H9 (cell line): Measurements from ENCODE around the gene ARHGAP10. TPM values are rescaled to one million over a fixed set of nuclear protein-coding genes. Genes with fewer than 3 reads are reported as not detected.

Experiments used
- DNase-seq: peaks from one replicate; pipeline ENCODE4 v3.0.0-alpha.2; 2017
- H2AFZ ChIP-seq: one replicate; pipeline ENCODE4 v1.6.1; 2013; ENCODE audit warnings: mild to moderate bottlenecking, low read length, control low read depth, moderate library complexity
- H2AK5ac ChIP-seq: 2 replicates; pipeline ENCODE4 v1.6.1; 2013; ENCODE audit warnings: low read length, control low read depth, mixed read lengths; ENCODE audit not compliant: insufficient read length
- H2BK120ac ChIP-seq: one replicate; pipeline ENCODE4 v1.6.1; 2013; ENCODE audit warnings: low read depth, mild to moderate bottlenecking, low read length, control low read depth, inconsistent platforms; ENCODE audit not compliant: poor library complexity, severe bottlenecking
- H2BK12ac ChIP-seq: 2 replicates; pipeline ENCODE4 v1.6.1; 2013; ENCODE audit warnings: low read length, control low read depth, mixed read lengths, low read depth; ENCODE audit not compliant: insufficient read length
- H2BK15ac ChIP-seq: 2 replicates; pipeline ENCODE4 v1.6.1; 2013; ENCODE audit warnings: low read depth, low read length, control low read depth
- H2BK20ac ChIP-seq: one replicate; pipeline ENCODE4 v1.6.1; 2013; ENCODE audit warnings: low read depth, mild to moderate bottlenecking, low read length, control low read depth, inconsistent platforms; ENCODE audit not compliant: poor library complexity, severe bottlenecking
- H2BK5ac ChIP-seq: 2 replicates; pipeline ENCODE4 v1.6.1; 2013; ENCODE audit warnings: low read length, control low read depth, mixed read lengths; ENCODE audit not compliant: insufficient read length
- H3K14ac ChIP-seq: 2 replicates; pipeline ENCODE4 v1.6.1; 2013; ENCODE audit warnings: low read length, control low read depth; ENCODE audit not compliant: insufficient read depth
- H3K18ac ChIP-seq: 2 replicates; pipeline ENCODE4 v1.6.1; 2013; ENCODE audit warnings: low read depth, mild to moderate bottlenecking, mixed read lengths, low read length, control low read depth; ENCODE audit not compliant: insufficient read length
- H3K23ac ChIP-seq: 2 replicates; pipeline ENCODE4 v1.6.1; 2013; ENCODE audit warnings: low read length, control low read depth, mixed read lengths, low read depth; ENCODE audit not compliant: insufficient read length
- H3K23me2 ChIP-seq: 2 replicates; pipeline ENCODE4 v1.6.1; 2013; ENCODE audit warnings: low read depth, mild to moderate bottlenecking, mixed read lengths, low read length, control low read depth; ENCODE audit not compliant: insufficient read length, poor library complexity, severe bottlenecking
- H3K27ac ChIP-seq: 2 replicates; pipeline ENCODE4 v1.5.1; 2013; ENCODE audit warnings: low read length, control low read depth, mixed read lengths, low read depth; ENCODE audit not compliant: insufficient read length
- H3K27me3 ChIP-seq: 2 replicates; pipeline ENCODE4 v1.6.1; 2013; ENCODE audit warnings: low read length, control low read depth, inconsistent platforms; ENCODE audit not compliant: insufficient read depth
- H3K4ac ChIP-seq: 2 replicates; pipeline ENCODE4 v1.6.1; 2013; ENCODE audit warnings: low read depth, mild to moderate bottlenecking, control low read depth, inconsistent platforms, low read length, moderate library complexity
- H3K4me1 ChIP-seq: 2 replicates; pipeline ENCODE4 v1.6.1; 2013; ENCODE audit warnings: low read length, control low read depth, inconsistent platforms; ENCODE audit not compliant: insufficient read depth
- H3K4me2 ChIP-seq: 2 replicates; pipeline ENCODE4 v1.6.1; 2013; ENCODE audit warnings: low read length, control low read depth, mixed read lengths; ENCODE audit not compliant: insufficient read length, insufficient read depth
- H3K56ac ChIP-seq: 2 replicates; pipeline ENCODE4 v1.6.1; 2013; ENCODE audit warnings: low read depth, mild to moderate bottlenecking, mixed read lengths, low read length, control low read depth; ENCODE audit not compliant: insufficient read length
- H3K79me1 ChIP-seq: 2 replicates; pipeline ENCODE4 v1.6.1; 2013; ENCODE audit warnings: low read depth, mild to moderate bottlenecking, moderate library complexity, low read length, control low read depth, inconsistent platforms; ENCODE audit not compliant: insufficient read depth, poor library complexity, severe bottlenecking
- H3K79me2 ChIP-seq: 2 replicates; pipeline ENCODE4 v1.6.1; 2013; ENCODE audit warnings: low read length, control low read depth, inconsistent platforms; ENCODE audit not compliant: insufficient read depth
- H3K9ac ChIP-seq: 2 replicates; pipeline ENCODE4 v1.6.1; 2013; ENCODE audit warnings: low read length, control low read depth, mixed read lengths; ENCODE audit not compliant: insufficient read length; ENCODE audit errors: extremely low read depth
- H3K9me3 ChIP-seq: one replicate; pipeline ENCODE4 v1.6.1; 2013; ENCODE audit warnings: low read depth, low read length, inconsistent platforms; ENCODE audit not compliant: control insufficient read depth
- H3T11ph ChIP-seq: one replicate; pipeline ENCODE4 v1.6.1; 2013; ENCODE audit warnings: mild to moderate bottlenecking, low read length, control low read depth, inconsistent platforms
- H4K20me1 ChIP-seq: one replicate; pipeline ENCODE4 v1.6.1; 2013; ENCODE audit not compliant: control insufficient read depth, insufficient read length, insufficient read depth
- H4K5ac ChIP-seq: 2 replicates; pipeline ENCODE4 v1.6.1; 2013; ENCODE audit warnings: low read depth, mild to moderate bottlenecking, mixed read lengths, low read length, control low read depth; ENCODE audit not compliant: insufficient read length
- H4K8ac ChIP-seq: replicated peaks from 2 replicates; pipeline ENCODE4 v1.6.1; 2013; ENCODE audit warnings: low read length, control low read depth, mixed read lengths, low read depth; ENCODE audit not compliant: insufficient read length
- H4K91ac ChIP-seq: 2 replicates; pipeline ENCODE4 v1.6.1; 2013; ENCODE audit warnings: low read depth, mild to moderate bottlenecking, moderate library complexity, mixed read lengths, low read length, control low read depth; ENCODE audit not compliant: insufficient read length
- H3K27ac Mint-ChIP-seq, 3 experiments: 2 replicates in 2 of 3; 3 replicates in 1 of 3; pipeline ENCODE4 v1.8.0; 2020 to 2021; ENCODE audit warnings: mixed read lengths in 3 of 3, mild to moderate bottlenecking in 1 of 3, moderate library complexity in 1 of 3
- H3K27me3 Mint-ChIP-seq: 2 replicates; pipeline ENCODE4 v1.8.0; 2021; ENCODE audit warnings: low read depth, mild to moderate bottlenecking, moderate library complexity, mixed read lengths
- H3K36me3 Mint-ChIP-seq, 3 experiments: 2 replicates in 2 of 3; 3 replicates in 1 of 3; pipeline ENCODE4 v1.8.0; 2020 to 2021; ENCODE audit warnings: low read depth in 3 of 3, mixed read lengths in 3 of 3; ENCODE audit not compliant: insufficient read depth in 1 of 3
- H3K4me1 Mint-ChIP-seq, 2 experiments: 2 replicates each; pipeline ENCODE4 v1.8.0; 2020; ENCODE audit warnings: mixed read lengths in 2 of 2
- H3K4me3 Mint-ChIP-seq, 2 experiments: 2 replicates in 1 of 2; 3 replicates in 1 of 2; pipeline ENCODE4 v1.8.0; 2020 to 2021; ENCODE audit warnings: mild to moderate bottlenecking in 2 of 2, mixed read lengths in 2 of 2, moderate library complexity in 1 of 2
- H3K9me3 Mint-ChIP-seq, 2 experiments: 2 replicates in 1 of 2; 3 replicates in 1 of 2; pipeline ENCODE4 v1.8.0; 2020; ENCODE audit warnings: mild to moderate bottlenecking in 2 of 2, mixed read lengths in 2 of 2, moderate library complexity in 1 of 2
- WGBS: extraction: QIAGEN DNeasy Blood & Tissue Kit; methylation state at CpG from one replicate; pipeline ENCODE4 v1.1.7; 2013; ENCODE audit warnings: missing lambda C conversion rate, low lambda C conversion rate, mixed read lengths; ENCODE audit not compliant: insufficient read length; ENCODE audit errors: extremely low coverage; 5-methylcytosine and 5-hydroxymethylcytosine counted together
- total RNA-seq: library from RNA; stranded (reverse); gene quantifications from 2 replicates; pipeline ENCODE4 v1.2.1, GENCODE V29; 2021
- TF ChIP-seq, protein P1 (sequence below): fragments of 200-600 bp; sonication (generic); conservative IDR thresholded peaks from 3 replicates; pipeline ENCODE4 v1.8.0; 2021; ENCODE audit warnings: antibody characterized with exemption, mild to moderate bottlenecking

ARHGAP10 gene
- total RNA-seq, 1 experiment from 2014 or later = 7.8 TPM

DNA sequence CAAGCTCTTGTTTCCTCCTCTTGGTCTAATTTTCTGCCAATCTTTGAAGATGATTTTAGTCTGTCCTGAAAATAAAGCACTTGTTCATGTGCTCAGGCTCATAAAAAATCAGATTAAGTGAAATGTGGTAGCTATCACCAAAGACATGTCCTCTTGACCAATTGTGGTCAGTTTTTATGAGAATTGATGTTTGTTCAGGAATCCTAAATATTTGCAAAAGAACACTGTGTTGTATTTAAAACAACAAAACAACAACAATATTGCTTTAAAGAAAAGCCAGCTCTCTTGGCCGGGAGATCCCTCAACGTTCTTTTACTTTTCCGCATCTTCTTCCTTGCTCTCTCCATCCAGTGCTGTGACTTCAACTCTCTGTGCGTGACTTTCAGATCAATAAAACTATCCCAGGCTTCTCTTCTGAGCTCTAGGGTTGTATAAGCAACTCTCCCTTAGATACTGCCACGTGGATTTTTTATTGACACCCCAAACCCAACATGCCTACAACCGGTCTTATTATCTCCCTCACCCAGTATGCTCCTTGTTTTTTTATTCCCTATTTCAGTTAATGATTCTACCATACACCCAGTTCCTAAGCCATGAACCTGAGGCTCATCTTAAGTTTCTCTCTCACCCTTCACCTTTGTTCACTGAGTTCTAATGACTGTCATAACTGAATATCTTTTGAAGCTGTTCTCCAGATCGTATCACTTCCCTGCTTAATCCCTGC lies 309.9 kb downstream of the ARHGAP10 start:
- no peak overlapping the region for H3K14ac ChIP-seq
- H3K27me3 ChIP-seq = no peaks in the 10 kb centered on the region; the same call in 1 of the 2 replicates
- Mint-ChIP-seq H3K27ac (no peak overlapping the region), H3K9me3 (no peaks in the 10 kb centered on the region), H3K27me3 (no peaks in the 10 kb centered on the region), H3K4me1 (no peaks in the 10 kb centered on the region), H3K4me3 (no peak overlapping the region), H3K36me3 (no peaks in the 10 kb centered on the region)
- H4K91ac ChIP-seq = no peak overlapping the region
- H3K56ac ChIP-seq = no peak overlapping the region
- H3K4me1 ChIP-seq = no peaks in the 10 kb centered on the region
- TF ChIP-seq, protein P1, sequence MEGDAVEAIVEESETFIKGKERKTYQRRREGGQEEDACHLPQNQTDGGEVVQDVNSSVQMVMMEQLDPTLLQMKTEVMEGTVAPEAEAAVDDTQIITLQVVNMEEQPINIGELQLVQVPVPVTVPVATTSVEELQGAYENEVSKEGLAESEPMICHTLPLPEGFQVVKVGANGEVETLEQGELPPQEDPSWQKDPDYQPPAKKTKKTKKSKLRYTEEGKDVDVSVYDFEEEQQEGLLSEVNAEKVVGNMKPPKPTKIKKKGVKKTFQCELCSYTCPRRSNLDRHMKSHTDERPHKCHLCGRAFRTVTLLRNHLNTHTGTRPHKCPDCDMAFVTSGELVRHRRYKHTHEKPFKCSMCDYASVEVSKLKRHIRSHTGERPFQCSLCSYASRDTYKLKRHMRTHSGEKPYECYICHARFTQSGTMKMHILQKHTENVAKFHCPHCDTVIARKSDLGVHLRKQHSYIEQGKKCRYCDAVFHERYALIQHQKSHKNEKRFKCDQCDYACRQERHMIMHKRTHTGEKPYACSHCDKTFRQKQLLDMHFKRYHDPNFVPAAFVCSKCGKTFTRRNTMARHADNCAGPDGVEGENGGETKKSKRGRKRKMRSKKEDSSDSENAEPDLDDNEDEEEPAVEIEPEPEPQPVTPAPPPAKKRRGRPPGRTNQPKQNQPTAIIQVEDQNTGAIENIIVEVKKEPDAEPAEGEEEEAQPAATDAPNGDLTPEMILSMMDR = no peak
- H2BK5ac ChIP-seq = no peak overlapping the region
- H4K20me1 ChIP-seq = no peaks in the 10 kb centered on the region
- H3K18ac ChIP-seq = no peak overlapping the region
- no peak overlapping the region for H3K4ac ChIP-seq
- H3K79me1 ChIP-seq = no peaks in the 10 kb centered on the region
- no peaks in the 10 kb centered on the region for H3K23me2 ChIP-seq
- no peak overlapping the region for H3K4me2 ChIP-seq
- no peak overlapping the region for H3K23ac ChIP-seq
- no peak for DNase-seq
- no peak overlapping the region for H4K5ac ChIP-seq
- no peak overlapping the region for H2BK120ac ChIP-seq
- H2AK5ac ChIP-seq = no peak overlapping the region
- H2BK15ac ChIP-seq = no peak overlapping the region
- no peak overlapping the region for H3K9ac ChIP-seq
- no peak overlapping the region for H4K8ac ChIP-seq
- no peak overlapping the region for H2AFZ ChIP-seq
- H3T11ph ChIP-seq = no peak overlapping the region
- H3K79me2 ChIP-seq = no peaks in the 10 kb centered on the region
- no peak overlapping the region for H2BK20ac ChIP-seq
- H3K9me3 ChIP-seq = no peaks in the 10 kb centered on the region
- no peak overlapping the region for H3K27ac ChIP-seq
- H2BK12ac ChIP-seq = no peak overlapping the region
- WGBS = no CpG with 5 or more reads among the region's 7 CpGs
